DND-41 (cell line): Measurements from ENCODE around the gene INSM2.

Experiments
- CTCF ChIP-seq: IDR thresholded peaks from 2 replicates; pipeline ENCODE4 v1.5.1; 2012; ENCODE audit warnings: borderline replicate concordance, low read length, moderate library complexity, mild to moderate bottlenecking; ENCODE audit not compliant: poor library complexity, severe bottlenecking; ENCODE audit errors: extremely low read depth
- EZH2 ChIP-seq: IDR thresholded peaks from 3 replicates; pipeline ENCODE4 v1.6.1; 2012; ENCODE audit warnings: borderline replicate concordance, low read depth, mild to moderate bottlenecking, moderate library complexity, low read length, inconsistent platforms; ENCODE audit not compliant: severe bottlenecking

- TF ChIP-seq CTCF (no peak), EZH2 (no peak)
Observed at GRCh38 chr14:35553808-35554207, 19.8 kb downstream of the INSM2 start.
